ENCODE results near the gene MAML3.
"Not testable (repeated sequence)": the region's sequence is repeated elsewhere in the genome, so short reads cannot be mapped to it uniquely, and the experiment has no call there.

MAML3 gene

DNA sequence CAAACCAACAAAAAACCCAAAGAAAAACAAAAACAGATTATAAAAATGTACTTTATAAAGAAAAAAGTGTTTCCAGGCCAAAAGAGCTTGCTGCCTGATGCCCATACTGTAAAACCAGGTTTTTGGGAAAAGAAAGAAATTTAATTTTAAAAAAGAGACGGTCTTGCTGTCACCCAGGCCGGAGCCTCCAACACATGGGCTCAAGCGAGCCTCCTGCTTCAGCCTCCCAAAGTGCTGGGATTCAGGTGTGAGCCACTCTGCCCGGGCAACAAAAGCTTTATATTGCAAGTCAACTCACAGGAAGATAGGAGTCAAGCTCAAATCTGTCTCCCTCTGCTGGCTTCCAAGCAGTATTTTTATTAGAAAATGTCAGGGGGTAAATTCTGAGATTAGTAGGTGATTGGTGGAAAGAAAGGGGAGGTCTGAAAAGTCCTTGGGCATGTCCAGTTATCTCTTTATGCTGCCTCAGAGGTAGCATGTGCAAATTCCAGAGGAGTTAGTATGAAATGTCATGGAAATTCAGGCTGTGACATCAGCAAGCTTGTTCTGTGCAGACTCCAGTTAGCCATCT lies 449.0 kb downstream of the MAML3 start:
- Histone ChIP-seq H3K14ac (ENCODE audit: low read length) (no peak overlapping the region), H2BK15ac (ENCODE audit: low read length) (no peak overlapping the region), H3K4me3 (ENCODE audit: low read length in 2 of 2) (no peak overlapping the region), H4K8ac (ENCODE audit: low read depth, low read length) (no peak overlapping the region), H3K27ac (replicated peaks; ENCODE audit: low read length) (no peak overlapping the region), H4K91ac (ENCODE audit: low read depth, low read length, poor library complexity) (no peak overlapping the region), H3K27me3 (ENCODE audit: control insufficient read depth in 3 of 3, insufficient read depth in 3 of 3, low read depth in 1 of 3, low read length in 3 of 3) (no peaks in the 10 kb centered on the region), H3K79me1 (ENCODE audit: low read depth, low read length) (no peaks in the 10 kb centered on the region), H3K36me3 (replicated peaks in 1 of 2; ENCODE audit: control insufficient read depth in 2 of 2, insufficient read depth in 2 of 2, low read length in 2 of 2) (peaks cover 1 to 38% of the 10 kb centered on the region in 2 donors), H3K9ac (ENCODE audit: low read depth, low read length, poor library complexity) (no peak overlapping the region), H2AFZ (ENCODE audit: low read length) (no peak overlapping the region), H3K9me3 (replicated peaks in 1 of 2; ENCODE audit: control insufficient read depth in 2 of 2, insufficient read depth in 1 of 2, low read depth in 1 of 2, low read length in 2 of 2) (peaks cover 0 to 5% of the 10 kb centered on the region in 2 donors), H2AK5ac (ENCODE audit: low read depth, low read length) (no peak overlapping the region), H3K23ac (ENCODE audit: low read depth, low read length, poor library complexity) (no peak overlapping the region), H3K18ac (ENCODE audit: low read length) (no peak overlapping the region), H2BK5ac (ENCODE audit: low read length) (no peak overlapping the region), H3K4me1 (ENCODE audit: control insufficient read depth in 2 of 2, insufficient read depth in 1 of 2, low read depth in 1 of 2, low read length in 2 of 2) (peaks cover 0 to 2% of the 10 kb centered on the region in 2 donors), H2BK12ac (ENCODE audit: low read length) (no peak overlapping the region), H3K4ac (ENCODE audit: low read length) (no peak overlapping the region), H3K4me2 (ENCODE audit: insufficient read depth, low read length, poor library complexity, severe bottlenecking) (no peak overlapping the region), H2BK120ac (ENCODE audit: low read depth, low read length) (no peak overlapping the region)
- no CpG with 5 or more reads among the region's 4 CpGs for WGBS, 2 donors (ENCODE audit: extremely low coverage in 2 of 2, insufficient read length in 2 of 2, insufficient replicate concordance in 1 of 2)
- DNase-seq (ENCODE audit: low spot score) = no peak

DNA sequence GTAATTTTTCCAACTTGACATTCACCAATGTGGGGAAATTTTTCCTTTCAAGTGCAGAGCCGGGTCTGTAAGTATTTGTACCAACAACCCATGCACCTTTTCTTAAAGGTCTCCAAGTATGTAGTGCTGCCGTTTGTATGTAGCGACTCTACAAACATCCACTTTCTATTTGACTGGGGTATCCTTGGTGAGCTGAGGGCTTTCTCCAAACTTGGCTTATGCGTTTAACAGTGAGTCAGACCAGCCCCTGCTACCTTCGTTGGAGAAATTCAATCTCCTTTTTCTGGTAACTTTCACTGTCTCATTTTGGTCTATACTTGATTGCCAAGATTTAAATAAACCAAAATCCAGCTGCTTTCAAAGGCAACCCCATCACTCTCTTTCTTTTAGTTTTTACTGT lies 453.4 kb downstream of the MAML3 start:
- Histone ChIP-seq H2AK5ac (ENCODE audit: low read depth, low read length) (no peak overlapping the region), H3K27ac (replicated peaks; ENCODE audit: low read length) (no peak overlapping the region), H3K23ac (ENCODE audit: low read depth, low read length, poor library complexity) (no peak overlapping the region), H2BK120ac (ENCODE audit: low read depth, low read length) (no peak overlapping the region), H3K4me2 (ENCODE audit: insufficient read depth, low read length, poor library complexity, severe bottlenecking) (no peak overlapping the region), H3K4me1 (ENCODE audit: control insufficient read depth in 2 of 2, insufficient read depth in 1 of 2, low read depth in 1 of 2, low read length in 2 of 2) (no peaks in the 10 kb centered on the region), H2BK12ac (ENCODE audit: low read length) (no peak overlapping the region), H2AFZ (ENCODE audit: low read length) (no peak overlapping the region), H3K9me3 (replicated peaks in 1 of 2; ENCODE audit: control insufficient read depth in 2 of 2, insufficient read depth in 1 of 2, low read depth in 1 of 2, low read length in 2 of 2) (peaks cover 0 to 6% of the 10 kb centered on the region in 2 donors), H3K4ac (ENCODE audit: low read length) (no peak overlapping the region), H3K36me3 (replicated peaks in 1 of 2; ENCODE audit: control insufficient read depth in 2 of 2, insufficient read depth in 2 of 2, low read length in 2 of 2) (peaks cover under 1 to 34% of the 10 kb centered on the region in 2 donors), H2BK5ac (ENCODE audit: low read length) (no peak overlapping the region), H3K9ac (ENCODE audit: low read depth, low read length, poor library complexity) (no peak overlapping the region), H4K8ac (ENCODE audit: low read depth, low read length) (no peak overlapping the region), H3K4me3 (ENCODE audit: low read length in 2 of 2) (no peak overlapping the region), H4K91ac (ENCODE audit: low read depth, low read length, poor library complexity) (no peak overlapping the region), H3K79me1 (ENCODE audit: low read depth, low read length) (no peaks in the 10 kb centered on the region), H3K27me3 (ENCODE audit: control insufficient read depth in 3 of 3, insufficient read depth in 3 of 3, low read depth in 1 of 3, low read length in 3 of 3) (no peaks in the 10 kb centered on the region), H3K14ac (ENCODE audit: low read length) (no peak overlapping the region), H2BK15ac (ENCODE audit: low read length) (no peak overlapping the region), H3K18ac (ENCODE audit: low read length) (no peak overlapping the region)
- no CpG with 5 or more reads among the region's 5 CpGs for WGBS, 2 donors (ENCODE audit: extremely low coverage in 2 of 2, insufficient read length in 2 of 2, insufficient replicate concordance in 1 of 2)
- DNase-seq (ENCODE audit: low spot score) = no peak

- WGBS, 2 donors (ENCODE audit: extremely low coverage in 2 of 2, insufficient read length in 2 of 2, insufficient replicate concordance in 1 of 2) = no CpG with 5 or more reads among the region's 25 CpGs
- H3K36me3 ChIP-seq (replicated peaks in 1 of 2; ENCODE audit: control insufficient read depth in 2 of 2, insufficient read depth in 2 of 2, low read length in 2 of 2) = peaks cover 0 to 17% of the 10 kb centered on the region in 2 donors
- not testable (repeated sequence) for H3K27me3 ChIP-seq (ENCODE audit: control insufficient read depth in 3 of 3, insufficient read depth in 3 of 3, low read depth in 1 of 3, low read length in 3 of 3)
Measured at GRCh38 chr4:139698167-139698925, 455.6 kb downstream of the MAML3 start.

DNA sequence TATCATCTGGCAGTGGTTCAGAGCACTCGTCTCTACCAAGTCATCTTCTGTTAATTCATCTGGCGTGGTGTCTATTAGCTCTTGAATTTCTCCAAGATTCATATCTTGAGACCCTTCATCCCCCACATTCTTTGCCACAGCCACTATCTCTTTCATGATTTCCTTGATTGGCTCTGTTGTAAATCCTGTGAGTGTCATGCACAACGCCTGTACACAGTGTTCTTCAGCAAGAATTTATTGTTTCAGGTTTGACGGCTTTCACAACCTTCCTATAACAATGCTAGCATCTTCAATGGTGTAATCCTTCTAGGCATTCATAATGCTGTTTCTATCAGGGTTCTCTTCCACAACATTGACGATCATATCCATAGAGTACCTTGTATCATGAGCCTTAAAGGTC lies 457.5 kb downstream of the MAML3 start:
- H2AK5ac ChIP-seq (ENCODE audit: low read depth, low read length) = no peak overlapping the region
- H3K4me2 ChIP-seq (ENCODE audit: insufficient read depth, low read length, poor library complexity, severe bottlenecking) = no peak overlapping the region
- H2AFZ ChIP-seq (ENCODE audit: low read length) = no peak overlapping the region
- H3K4ac ChIP-seq (ENCODE audit: low read length) = no peak overlapping the region
- H3K14ac ChIP-seq (ENCODE audit: low read length) = no peak overlapping the region
- no peak overlapping the region for H3K23ac ChIP-seq (ENCODE audit: low read depth, low read length, poor library complexity)
- H2BK5ac ChIP-seq (ENCODE audit: low read length) = no peak overlapping the region
- WGBS, 2 donors (ENCODE audit: extremely low coverage in 2 of 2, insufficient read length in 2 of 2, insufficient replicate concordance in 1 of 2) = no CpG with 5 or more reads among the region's 5 CpGs
- no peak overlapping the region for H3K9ac ChIP-seq (ENCODE audit: low read depth, low read length, poor library complexity)
- no peak overlapping the region for H3K4me3 ChIP-seq (ENCODE audit: low read length in 2 of 2)
- no peak overlapping the region for H2BK120ac ChIP-seq (ENCODE audit: low read depth, low read length)
- no peak overlapping the region for H3K27ac ChIP-seq (replicated peaks; ENCODE audit: low read length)
- no peaks in the 10 kb centered on the region for H3K27me3 ChIP-seq (ENCODE audit: control insufficient read depth in 3 of 3, insufficient read depth in 3 of 3, low read depth in 1 of 3, low read length in 3 of 3)
- H3K79me1 ChIP-seq (ENCODE audit: low read depth, low read length) = no peaks in the 10 kb centered on the region
- no peaks in the 10 kb centered on the region for H3K4me1 ChIP-seq (ENCODE audit: control insufficient read depth in 2 of 2, insufficient read depth in 1 of 2, low read depth in 1 of 2, low read length in 2 of 2)
- no peak overlapping the region for H2BK15ac ChIP-seq (ENCODE audit: low read length)
- no peak overlapping the region for H4K91ac ChIP-seq (ENCODE audit: low read depth, low read length, poor library complexity)
- peaks cover 0 to 15% of the 10 kb centered on the region in 2 donors for H3K36me3 ChIP-seq (replicated peaks in 1 of 2; ENCODE audit: control insufficient read depth in 2 of 2, insufficient read depth in 2 of 2, low read length in 2 of 2)
- DNase-seq (ENCODE audit: low spot score) = no peak
- H2BK12ac ChIP-seq (ENCODE audit: low read length) = no peak overlapping the region
- no peak overlapping the region for H3K18ac ChIP-seq (ENCODE audit: low read length)
- peaks cover 0 to 6% of the 10 kb centered on the region in 2 donors for H3K9me3 ChIP-seq (replicated peaks in 1 of 2; ENCODE audit: control insufficient read depth in 2 of 2, insufficient read depth in 1 of 2, low read depth in 1 of 2, low read length in 2 of 2)
- H4K8ac ChIP-seq (ENCODE audit: low read depth, low read length) = no peak overlapping the region

More at GRCh38 chr4:139698167-139698925, 455.6 kb downstream of the MAML3 start:
- H3K27ac ChIP-seq (replicated peaks; ENCODE audit: low read length); H2BK12ac ChIP-seq (ENCODE audit: low read length); H2BK120ac ChIP-seq (ENCODE audit: low read depth, low read length); H3K4me1 ChIP-seq (ENCODE audit: control insufficient read depth in 2 of 2, insufficient read depth in 1 of 2, low read depth in 1 of 2, low read length in 2 of 2); H3K14ac ChIP-seq (ENCODE audit: low read length); H3K23ac ChIP-seq (ENCODE audit: low read depth, low read length, poor library complexity); H3K9me3 ChIP-seq (replicated peaks in 1 of 2; ENCODE audit: control insufficient read depth in 2 of 2, insufficient read depth in 1 of 2, low read depth in 1 of 2, low read length in 2 of 2); H3K4me3 ChIP-seq (ENCODE audit: low read length in 2 of 2); H3K4me2 ChIP-seq (ENCODE audit: insufficient read depth, low read length, poor library complexity, severe bottlenecking); H2BK15ac ChIP-seq (ENCODE audit: low read length); H2BK5ac ChIP-seq (ENCODE audit: low read length); H3K79me1 ChIP-seq (ENCODE audit: low read depth, low read length); H2AK5ac ChIP-seq (ENCODE audit: low read depth, low read length); H4K8ac ChIP-seq (ENCODE audit: low read depth, low read length); H4K91ac ChIP-seq (ENCODE audit: low read depth, low read length, poor library complexity); H2AFZ ChIP-seq (ENCODE audit: low read length); H3K18ac ChIP-seq (ENCODE audit: low read length); H3K4ac ChIP-seq (ENCODE audit: low read length); DNase-seq (ENCODE audit: low spot score); H3K9ac ChIP-seq (ENCODE audit: low read depth, low read length, poor library complexity): not testable (repeated sequence)
